Neural cell (in vitro differentiated cells): ENCODE results near the gene GMPR2. TPM values are rescaled to one million over a fixed set of nuclear protein-coding genes. Genes with fewer than 3 reads are reported as not detected.

Experiments used
- H2AFZ ChIP-seq: fragments of 200-600, 300-800 bp; sonication (generic), shearing (Covaris generic); 2 replicates; pipeline ENCODE4 v1.6.0; 2014; ENCODE audit warnings: low read depth, mild to moderate bottlenecking, antibody characterized with exemption, low read length, moderate library complexity
- H3F3A ChIP-seq: fragments of 200-600 bp; shearing (Covaris generic); 2 replicates; pipeline ENCODE4 v1.6.1; 2016; ENCODE audit warnings: mild to moderate bottlenecking, moderate library complexity, mixed read lengths, antibody characterized with exemption, low read length; ENCODE audit not compliant: insufficient read depth, poor library complexity, severe bottlenecking
- H3K27ac ChIP-seq: fragments of 200-600, 300-800 bp; sonication (generic), shearing (Covaris generic); 2 replicates; pipeline ENCODE4 v1.5.1; 2014; ENCODE audit warnings: mild to moderate bottlenecking, low read length, moderate library complexity
- H3K27me3 ChIP-seq: fragments of 300-800, 200-600 bp; sonication (generic), shearing (Covaris generic); 2 replicates; pipeline ENCODE4 v1.6.0; 2014; ENCODE audit warnings: mild to moderate bottlenecking, low read depth, low read length, moderate library complexity; ENCODE audit not compliant: insufficient read depth
- H3K36me3 ChIP-seq: fragments of 300-800, 200-600 bp; sonication (generic), shearing (Covaris generic); 2 replicates; pipeline ENCODE4 v1.5.1; 2014; ENCODE audit warnings: mild to moderate bottlenecking, antibody characterized with exemption, low read length, moderate library complexity; ENCODE audit not compliant: insufficient read depth
- H3K4me2 ChIP-seq: fragments of 300-800, 200-600 bp; sonication (generic), shearing (Covaris generic); 2 replicates; pipeline ENCODE4 v1.6.0; 2014; ENCODE audit warnings: mild to moderate bottlenecking, low read length
- H3K4me3 ChIP-seq: fragments of 300-800, 200-600 bp; sonication (generic), shearing (Covaris generic); 2 replicates; pipeline ENCODE4 v1.5.1; 2014; ENCODE audit warnings: mild to moderate bottlenecking, low read length, moderate library complexity
- H3K79me2 ChIP-seq: fragments of 200-600 bp; shearing (Covaris generic); replicated peaks from 2 replicates; pipeline ENCODE4 v1.6.0; 2014; ENCODE audit warnings: mild to moderate bottlenecking, low read length, moderate library complexity; ENCODE audit not compliant: insufficient read depth
- H3K9ac ChIP-seq: fragments of 300-800, 200-600 bp; sonication (generic), shearing (Covaris generic); 2 replicates; pipeline ENCODE4 v1.6.1; 2016; ENCODE audit warnings: mild to moderate bottlenecking, low read length, mixed read lengths
- H3K9me2 ChIP-seq: fragments of 200-600 bp; shearing (Covaris generic); 2 replicates; pipeline ENCODE4 v1.6.1; 2016; ENCODE audit warnings: mild to moderate bottlenecking, low read length, mixed read lengths; ENCODE audit not compliant: insufficient read depth
- H3K9me3 ChIP-seq: fragments of 200-600, 300-800 bp; sonication (generic), shearing (Covaris generic); 2 replicates; pipeline ENCODE4 v1.6.1; 2016; ENCODE audit warnings: mild to moderate bottlenecking, mixed run types, low read length, moderate library complexity, mixed read lengths
- H4K20me1 ChIP-seq: fragments of 200-600 bp; shearing (Covaris generic); 2 replicates; pipeline ENCODE4 v1.6.1; 2016; ENCODE audit warnings: mild to moderate bottlenecking, mixed run types; ENCODE audit not compliant: insufficient read depth
- CTCF ChIP-seq: fragments of 450-650 bp; IDR thresholded peaks from 2 replicates; pipeline ENCODE4 v1.5.1; 2014; ENCODE audit warnings: antibody characterized with exemption, mild to moderate bottlenecking, moderate library complexity; ENCODE audit not compliant: poor library complexity, severe bottlenecking
- EP300 ChIP-seq: fragments of 450-650 bp; conservative IDR thresholded peaks from 2 replicates; pipeline ENCODE4 v1.6.1; 2014; ENCODE audit warnings: antibody characterized with exemption, mild to moderate bottlenecking, moderate library complexity; ENCODE audit not compliant: poor library complexity, severe bottlenecking
- EZH2 ChIP-seq: fragments of 200-600, 300-800 bp; shearing (Covaris generic), sonication (generic); IDR thresholded peaks from 2 replicates; pipeline ENCODE4 v1.6.1; 2014; ENCODE audit warnings: antibody characterized with exemption, low read length, borderline replicate concordance, mild to moderate bottlenecking; ENCODE audit not compliant: insufficient read depth, poor library complexity, severe bottlenecking
- MXI1 ChIP-seq: fragments of 450-650 bp; conservative IDR thresholded peaks from 2 replicates; pipeline ENCODE4 v1.6.1; 2014; ENCODE audit warnings: antibody characterized with exemption, mild to moderate bottlenecking; ENCODE audit not compliant: poor library complexity, severe bottlenecking
- POLR2AphosphoS5 ChIP-seq: IDR thresholded peaks from 2 replicates; pipeline ENCODE4 v1.6.1; 2012
- RAD21 ChIP-seq: fragments of 450-650 bp; conservative IDR thresholded peaks from 2 replicates; pipeline ENCODE4 v1.6.1; 2014; ENCODE audit warnings: antibody characterized with exemption, mild to moderate bottlenecking, moderate library complexity
- REST ChIP-seq: IDR thresholded peaks from 2 replicates; pipeline ENCODE4 v1.6.1; 2012; ENCODE audit warnings: borderline replicate concordance
- SMC3 ChIP-seq: fragments of 450-650 bp; conservative IDR thresholded peaks from 2 replicates; pipeline ENCODE4 v1.6.1; 2014; ENCODE audit warnings: antibody characterized with exemption, mild to moderate bottlenecking, moderate library complexity; ENCODE audit not compliant: poor library complexity
- TAF1 ChIP-seq: IDR thresholded peaks from 2 replicates; pipeline ENCODE4 v1.6.1; 2012; ENCODE audit warnings: low read depth
- polyA plus RNA-seq: library from polyadenylated mRNA; depleted of rRNA; stranded (reverse); fragments of >200 nt; gene quantifications from 2 replicates; pipeline ENCODE4 v1.2.3, GENCODE V29; 2014

GMPR2 gene
- polyA plus RNA-seq, 1 donor from 2014 or later: 132 TPM

DNA sequence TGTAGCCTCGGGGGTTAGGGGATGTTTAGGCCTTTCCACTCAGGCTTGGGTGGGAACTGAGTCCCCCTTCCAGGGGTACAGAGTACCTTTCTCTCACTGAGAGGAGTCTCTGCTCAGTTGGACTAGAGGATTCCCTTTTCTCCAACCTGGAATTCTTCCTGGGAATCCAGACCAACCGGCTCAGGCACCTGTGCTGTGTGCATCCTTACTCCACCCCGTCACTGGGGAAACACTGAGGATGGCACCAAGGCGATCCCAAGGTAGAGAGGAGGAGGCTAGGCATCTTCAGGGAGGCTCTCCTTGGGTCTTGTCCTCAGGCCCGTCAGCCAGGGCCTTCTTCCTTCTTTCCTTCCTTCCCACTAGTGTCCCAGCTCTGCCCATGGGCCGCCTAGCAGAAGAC is 31.1 kb downstream of the GMPR2 start:
- Histone ChIP-seq H3K27ac (no peak overlapping the region), H3K4me3 (no peak overlapping the region), H3K79me2 (no peaks in the 10 kb centered on the region), H3F3A (no peaks in the 10 kb centered on the region), H3K27me3 (no peaks in the 10 kb centered on the region), H2AFZ (no peak overlapping the region), H3K36me3 (no peaks in the 10 kb centered on the region), H3K9me2 (no peaks in the 10 kb centered on the region), H3K9me3 (no peaks in the 10 kb centered on the region), H3K9ac (no peak overlapping the region), H3K4me2 (no peak overlapping the region), H4K20me1 (no peaks in the 10 kb centered on the region)
- TF ChIP-seq EP300 (no peak), POLR2AphosphoS5 (no peak), TAF1 (no peak), RAD21 (no peak), MXI1 (no peak), REST (no peak), SMC3 (no peak), EZH2 (no peak), CTCF (no peak)

GRCh38 chr14:24264298-24264697 is 31.6 kb downstream of the GMPR2 start:
- Histone ChIP-seq H3K79me2 (no peaks in the 10 kb centered on the region), H3F3A (no peaks in the 10 kb centered on the region), H3K4me3 (no peak overlapping the region), H3K9ac (no peak overlapping the region), H3K9me2 (no peaks in the 10 kb centered on the region), H3K27ac (no peak overlapping the region), H3K9me3 (no peaks in the 10 kb centered on the region), H3K36me3 (no peaks in the 10 kb centered on the region), H3K27me3 (no peaks in the 10 kb centered on the region), H3K4me2 (no peak overlapping the region), H2AFZ (no peak overlapping the region), H4K20me1 (no peaks in the 10 kb centered on the region)
- TF ChIP-seq EP300 (no peak), REST (no peak), RAD21 (no peak), TAF1 (no peak), SMC3 (no peak), CTCF (no peak), MXI1 (no peak), EZH2 (no peak), POLR2AphosphoS5 (no peak)
